ENCODE measurements around the gene ODAD2. TPM values are rescaled to one million over a fixed set of nuclear protein-coding genes. Genes with fewer than 3 reads are reported as not detected.

Gene ODAD2
- total RNA-seq, 1 donor from 2014 or later = 6.6 TPM

- H3K36me3 Mint-ChIP-seq (ENCODE audit: low read depth) = peaks cover 2% of the 10 kb centered on the region
Measured at GRCh38 chr10:27878281-27878680, 120.6 kb downstream of the ODAD2 start.

GRCh38 chr10:27865221-27865635 lies 133.7 kb downstream of the ODAD2 start:
- Mint-ChIP-seq H3K4me1 (no peaks in the 10 kb centered on the region), H3K27me3 (ENCODE audit: low read depth) (no peaks in the 10 kb centered on the region), H3K36me3 (ENCODE audit: low read depth) (peaks cover 12% of the 10 kb centered on the region), H3K27ac (ENCODE audit: unreplicated experiment) (no peak overlapping the region), H3K9me3 (peaks cover 15% of the 10 kb centered on the region), H3K4me3 (no peak overlapping the region)
- TF ChIP-seq CTCF (conservative IDR thresholded peaks at IDR 0.05) = no peak
- DNase-seq (ENCODE audit: low read depth, low spot score) = no peak

More at GRCh38 chr10:27878281-27878680, 120.6 kb downstream of the ODAD2 start:
- DNase-seq (ENCODE audit: low read depth, low spot score) = no peak
- no peak overlapping the region for H3K27ac Mint-ChIP-seq (ENCODE audit: unreplicated experiment)
- H3K27me3 Mint-ChIP-seq (ENCODE audit: low read depth) = no peaks in the 10 kb centered on the region
- H3K4me1 Mint-ChIP-seq = peaks cover 19% of the 10 kb centered on the region
- no peak overlapping the region for H3K4me3 Mint-ChIP-seq
- H3K9me3 Mint-ChIP-seq = peaks cover 2% of the 10 kb centered on the region
- no peak for TF ChIP-seq CTCF (conservative IDR thresholded peaks at IDR 0.05)

DNA sequence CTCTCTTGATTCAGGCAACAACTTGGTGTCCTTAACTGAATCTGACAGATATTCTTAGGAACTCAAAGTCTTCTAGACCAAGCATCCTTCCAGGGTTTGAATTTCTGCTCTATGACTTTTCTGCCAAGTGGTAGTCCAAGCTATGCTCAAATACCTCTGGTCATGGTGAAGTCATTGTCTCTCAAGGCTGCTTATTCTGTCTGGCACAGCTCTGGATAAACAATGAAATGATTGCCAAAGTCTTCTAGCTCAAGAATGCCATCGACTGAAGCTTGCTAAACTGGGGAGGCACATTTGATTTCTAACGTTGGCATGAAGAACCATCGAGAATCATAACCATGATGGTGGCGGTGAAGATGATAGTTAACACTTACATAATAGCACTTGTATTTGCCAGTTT lies 137.1 kb downstream of the ODAD2 start:
- Mint-ChIP-seq H3K4me1 (peaks cover 10% of the 10 kb centered on the region), H3K9me3 (peaks cover 9% of the 10 kb centered on the region), H3K27ac (ENCODE audit: unreplicated experiment) (no peak overlapping the region), H3K36me3 (ENCODE audit: low read depth) (peaks cover 7% of the 10 kb centered on the region), H3K4me3 (no peak overlapping the region), H3K27me3 (ENCODE audit: low read depth) (no peaks in the 10 kb centered on the region)
- no peak for DNase-seq (ENCODE audit: low read depth, low spot score)
- no peak for TF ChIP-seq CTCF (conservative IDR thresholded peaks at IDR 0.05)

DNA sequence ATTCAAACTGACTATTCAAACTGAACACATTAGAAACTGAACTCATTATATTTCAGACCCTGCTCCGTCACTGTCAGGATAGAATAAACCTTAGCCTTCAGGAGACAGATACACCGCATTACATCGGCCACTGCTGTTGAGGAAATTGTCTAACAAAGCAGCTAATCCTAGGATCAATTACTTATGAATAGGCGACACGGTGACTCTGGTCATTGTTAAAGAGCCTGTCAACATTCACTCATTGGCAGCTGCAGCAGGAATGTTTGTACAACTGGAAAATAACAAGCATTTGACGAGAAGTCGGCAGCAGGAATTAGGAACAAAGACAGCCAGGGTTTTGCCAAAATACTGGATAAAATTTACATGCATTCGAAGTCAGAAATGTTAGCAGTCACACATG lies 141.3 kb downstream of the ODAD2 start:
- Mint-ChIP-seq H3K27ac (ENCODE audit: unreplicated experiment) (no peak overlapping the region), H3K4me3 (no peak overlapping the region), H3K36me3 (ENCODE audit: low read depth) (peaks cover 4% of the 10 kb centered on the region), H3K27me3 (ENCODE audit: low read depth) (no peaks in the 10 kb centered on the region), H3K9me3 (no peaks in the 10 kb centered on the region), H3K4me1 (peaks cover 10% of the 10 kb centered on the region)
- DNase-seq (ENCODE audit: low read depth, low spot score) = no peak
- no peak for TF ChIP-seq CTCF (conservative IDR thresholded peaks at IDR 0.05)

DNA sequence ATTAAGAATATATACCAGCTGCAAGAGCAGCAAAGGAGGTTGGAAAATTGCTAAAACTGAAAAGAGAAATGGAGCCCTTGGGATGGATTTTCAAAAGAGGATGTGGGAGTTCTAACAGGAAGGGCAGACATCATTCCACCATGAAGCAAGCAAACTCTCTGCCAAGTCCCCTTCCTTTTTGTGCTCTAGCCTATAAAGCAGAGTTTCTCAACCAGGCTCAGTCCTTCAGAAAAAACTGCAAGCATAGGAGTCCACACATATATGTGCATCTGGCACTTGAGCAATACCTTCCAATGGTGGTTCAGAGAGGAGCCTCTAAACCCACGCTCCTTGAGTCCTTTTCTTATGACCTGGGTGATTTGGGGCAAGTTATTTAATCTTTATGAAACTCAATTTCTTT lies 154.7 kb downstream of the ODAD2 start:
- no peak overlapping the region for H3K27ac Mint-ChIP-seq (ENCODE audit: unreplicated experiment)
- H3K9me3 Mint-ChIP-seq = peaks cover 6% of the 10 kb centered on the region
- DNase-seq (ENCODE audit: low read depth, low spot score) = no peak
- H3K4me1 Mint-ChIP-seq = no peaks in the 10 kb centered on the region
- no peak overlapping the region for H3K4me3 Mint-ChIP-seq
- H3K36me3 Mint-ChIP-seq (ENCODE audit: low read depth) = peaks cover 4% of the 10 kb centered on the region
- no peaks in the 10 kb centered on the region for H3K27me3 Mint-ChIP-seq (ENCODE audit: low read depth)
- no peak for TF ChIP-seq CTCF (conservative IDR thresholded peaks at IDR 0.05)

DNA sequence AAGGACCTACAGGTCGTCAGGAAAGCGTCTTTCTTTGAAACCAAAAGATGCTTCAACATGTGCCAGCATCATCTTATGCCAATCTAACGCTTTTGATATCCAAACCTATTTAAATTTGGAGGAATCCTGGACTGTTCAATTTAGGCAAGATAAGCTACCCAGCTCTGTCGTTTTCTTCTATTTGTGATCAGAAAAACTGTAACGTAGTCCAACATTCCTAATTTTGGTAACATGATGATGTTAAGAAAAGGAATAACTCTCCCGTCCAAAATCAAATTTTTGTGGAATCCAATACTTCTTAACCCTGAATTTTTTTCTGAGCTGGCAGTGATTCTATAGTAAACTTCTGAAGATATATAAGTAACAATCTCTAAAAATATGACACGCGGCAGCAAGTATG lies 160.0 kb downstream of the ODAD2 start:
- TF ChIP-seq CTCF (conservative IDR thresholded peaks at IDR 0.05) = no peak
- H3K9me3 Mint-ChIP-seq = no peaks in the 10 kb centered on the region
- H3K4me3 Mint-ChIP-seq = no peak overlapping the region
- H3K4me1 Mint-ChIP-seq = peaks cover 3% of the 10 kb centered on the region
- no peak for DNase-seq (ENCODE audit: low read depth, low spot score)
- H3K36me3 Mint-ChIP-seq (ENCODE audit: low read depth) = no peaks in the 10 kb centered on the region
- H3K27ac Mint-ChIP-seq (ENCODE audit: unreplicated experiment) = no peak overlapping the region
- H3K27me3 Mint-ChIP-seq (ENCODE audit: low read depth) = no peaks in the 10 kb centered on the region
